HCT116 (cell line): Measurements from ENCODE around the gene MAP2K1. TPM values are rescaled to one million over a fixed set of nuclear protein-coding genes. Genes with fewer than 3 reads are reported as not detected.

Source experiments
- ATAC-seq: fragments of 200-7000 bp; cut with Tn5 transposase; 2 replicates; pipeline ENCODE4 v1.9.1; 2020; ENCODE audit warnings: mild to moderate bottlenecking, moderate library complexity
- BruUV-seq: library from RNA; stranded (reverse); fragments of 400-500 nt; replicated peaks from 2 replicates; lab custom pipeline; 2021; lab: Mats Ljungman, UMichigan
- CTCF ChIA-PET: fragments of 300-600 bp; sonication (Branson Sonifier 250); formaldehyde crosslinking; loops from one replicate; lab custom pipeline; 2021; ENCODE audit warnings: antibody characterized with exemption; lab: Charles Lee
- POLR2A ChIA-PET: fragments of 300-600, 350-600 bp; sonication (Branson Sonifier 250); formaldehyde crosslinking; loops from one replicate; lab custom pipeline; 2021; ENCODE audit warnings: antibody characterized with exemption; lab: Charles Lee
- RAD21 ChIA-PET, 2 experiments: fragments of 300-600 bp; sonication (Branson Sonifier 250); formaldehyde crosslinking; loops; one replicate each; lab custom pipeline; 2023; ENCODE audit warnings: low total read pairs in 2 of 2; ENCODE audit not compliant: uncharacterized antibody in 2 of 2, unreplicated experiment in 2 of 2, low non-redundant PET in 1 of 2; lab: Charles Lee
- DNase-seq: peaks from one replicate; pipeline ENCODE4 v3.0.0-alpha.2; 2010; ENCODE audit warnings: low read depth, low spot score
- H2AFZ ChIP-seq: fragments of 200-600 bp; shearing (Covaris generic), sonication (generic); 2 replicates; pipeline ENCODE4 v1.6.1; 2017; ENCODE audit warnings: low read depth, mixed run types, mixed read lengths, antibody characterized with exemption, low read length; ENCODE audit not compliant: poor library complexity, severe bottlenecking
- H3K27ac ChIP-seq: 2 replicates; pipeline ENCODE4 v1.5.1; 2012; ENCODE audit warnings: low read depth, low read length
- H3K27me3 ChIP-seq: fragments of 200-600 bp; sonication (generic); 2 replicates; pipeline ENCODE4 v1.6.1; 2016; ENCODE audit warnings: mixed run types, low read length, mixed read lengths; ENCODE audit not compliant: insufficient read depth
- H3K36me3 ChIP-seq, 2 experiments: fragments of 200-500 bp in 1 of 2; fragments of 200-600 bp in 1 of 2; sonication (Bioruptor generic) in 1 of 2; sonication (generic) in 1 of 2; 2 replicates each; pipeline versions ENCODE4 v1.5.1 to v1.6.1; 2014 to 2016; ENCODE audit warnings: low read length in 2 of 2, inconsistent platforms in 1 of 2, mixed read lengths in 1 of 2, mixed run types in 1 of 2; ENCODE audit not compliant: insufficient read depth in 2 of 2, control insufficient read depth in 1 of 2
- H3K4me1 ChIP-seq, 2 experiments: fragments of 200-600 bp in 1 of 2; sonication (generic) in 1 of 2; 2 replicates each; pipeline versions ENCODE4 v1.5.1 to v1.6.1; 2012 to 2017; ENCODE audit warnings: low read length in 2 of 2, inconsistent platforms in 1 of 2, mild to moderate bottlenecking in 1 of 2, mixed read lengths in 1 of 2, mixed run types in 1 of 2, moderate library complexity in 1 of 2; ENCODE audit not compliant: insufficient read depth in 2 of 2, control insufficient read depth in 1 of 2
- H3K4me2 ChIP-seq: fragments of 200-600 bp; sonication (generic); 2 replicates; pipeline ENCODE4 v1.6.1; 2017; ENCODE audit warnings: mixed run types, low read length, mixed read lengths
- H3K4me3 ChIP-seq, 2 experiments: fragments of 200-600 bp in 1 of 2; sonication (generic) in 1 of 2; replicated peaks in 1 of 2; 2 replicates each; pipeline ENCODE4 v1.5.1; 2011 to 2016; ENCODE audit warnings: low read length in 2 of 2, control low read depth in 1 of 2, low read depth in 1 of 2, mild to moderate bottlenecking in 1 of 2, mixed read lengths in 1 of 2, mixed run types in 1 of 2
- H3K79me2 ChIP-seq: fragments of 200-600 bp; sonication (generic); 2 replicates; pipeline ENCODE4 v1.6.1; 2017; ENCODE audit warnings: mild to moderate bottlenecking, mixed run types, low read length, moderate library complexity, mixed read lengths; ENCODE audit not compliant: insufficient read depth
- H3K9ac ChIP-seq: fragments of 200-600 bp; sonication (generic); 2 replicates; pipeline ENCODE4 v1.6.1; 2016; ENCODE audit warnings: low read length, mixed read lengths
- H3K9me2 ChIP-seq: fragments of 200-600 bp; sonication (generic), shearing (Covaris generic); 2 replicates; pipeline ENCODE4 v1.6.1; 2017; ENCODE audit warnings: mixed run types, mild to moderate bottlenecking, moderate library complexity; ENCODE audit not compliant: insufficient read depth
- H3K9me3 ChIP-seq, 2 experiments: fragments of 200-500 bp in 1 of 2; fragments of 200-600 bp in 1 of 2; sonication (Bioruptor generic) in 1 of 2; sonication (generic) in 1 of 2; 2 replicates each; pipeline ENCODE4 v1.6.1; 2014 to 2017; ENCODE audit warnings: low read length in 2 of 2, mixed read lengths in 2 of 2, inconsistent platforms in 1 of 2, low read depth in 1 of 2, mild to moderate bottlenecking in 1 of 2, mixed run types in 1 of 2, moderate library complexity in 1 of 2; ENCODE audit not compliant: control insufficient read depth in 1 of 2, insufficient read depth in 1 of 2
- H4K20me1 ChIP-seq: fragments of 200-600 bp; sonication (generic), shearing (Covaris generic); 2 replicates; pipeline ENCODE4 v1.6.1; 2017; ENCODE audit warnings: mixed run types, mild to moderate bottlenecking, moderate library complexity; ENCODE audit not compliant: insufficient read depth
- CEBPB ChIP-seq: IDR thresholded peaks from 2 replicates; pipeline ENCODE4 v1.6.1; 2012; ENCODE audit warnings: low read depth
- CTCF ChIP-seq, 3 experiments: fragments of 200-600 bp in 1 of 3; sonication (generic) in 1 of 3; IDR thresholded peaks in 2 of 3; conservative IDR thresholded peaks in 1 of 3; 2 replicates each; pipeline ENCODE4 v1.5.1; 2012 to 2017; ENCODE audit warnings: low read depth in 2 of 3, low read length in 2 of 3, antibody characterized with exemption in 1 of 3, borderline replicate concordance in 1 of 3, control low read depth in 1 of 3, mild to moderate bottlenecking in 1 of 3, mixed read lengths in 1 of 3, mixed run types in 1 of 3, moderate library complexity in 1 of 3; ENCODE audit not compliant: insufficient read depth in 1 of 3
- ELF1 ChIP-seq: IDR thresholded peaks from 2 replicates; pipeline ENCODE4 v1.6.1; 2012; ENCODE audit warnings: low read depth, borderline replicate concordance
- EZH2phosphoT487 ChIP-seq: fragments of 200-600 bp; IDR thresholded peaks from 2 replicates; pipeline ENCODE4 v1.6.1; 2018; ENCODE audit warnings: antibody characterized with exemption, borderline replicate concordance
- FOSL1 ChIP-seq: IDR thresholded peaks from 2 replicates; pipeline ENCODE4 v1.6.1; 2012; ENCODE audit warnings: low read depth
- JUND ChIP-seq: IDR thresholded peaks from 2 replicates; pipeline ENCODE4 v1.6.1; 2012
- MAX ChIP-seq: IDR thresholded peaks from 2 replicates; pipeline ENCODE4 v1.6.1; 2012
- POLR2A ChIP-seq: IDR thresholded peaks from 2 replicates; pipeline ENCODE4 v1.7.0; 2011; ENCODE audit warnings: borderline replicate concordance; ENCODE audit not compliant: insufficient read depth, insufficient read length; ENCODE audit errors: extremely low read depth
- POLR2AphosphoS5 ChIP-seq: IDR thresholded peaks from 2 replicates; pipeline ENCODE4 v1.6.1; 2011; ENCODE audit warnings: mild to moderate bottlenecking, low read depth, low read length, moderate library complexity
- RAD21 ChIP-seq: IDR thresholded peaks from 2 replicates; pipeline ENCODE4 v1.6.1; 2012; ENCODE audit warnings: low read depth, mild to moderate bottlenecking
- REST ChIP-seq: IDR thresholded peaks from 2 replicates; pipeline ENCODE4 v1.6.1; 2012; ENCODE audit warnings: low read depth
- SIN3A ChIP-seq: IDR thresholded peaks from 2 replicates; pipeline ENCODE4 v1.6.1; 2012; ENCODE audit warnings: low read depth
- YY1 ChIP-seq: IDR thresholded peaks from 2 replicates; pipeline ENCODE4 v1.6.1; 2011; ENCODE audit warnings: low read length, low read depth, moderate library complexity, mild to moderate bottlenecking; ENCODE audit not compliant: insufficient replicate concordance; ENCODE audit errors: extremely low read depth
- ZBTB33 ChIP-seq: IDR thresholded peaks from 2 replicates; pipeline ENCODE4 v1.6.1; 2011; ENCODE audit warnings: mild to moderate bottlenecking, low read length, moderate library complexity; ENCODE audit not compliant: insufficient replicate concordance; ENCODE audit errors: extremely low read depth
- ZFX ChIP-seq: fragments of 450-650 bp; IDR thresholded peaks from 2 replicates; pipeline ENCODE4 v1.6.1; 2017
- intact Hi-C: fragments of 100-400 bp; cut with micrococcal nuclease; formaldehyde crosslinking; loops from 2 replicates; pipeline ENCODE4 v1.10.0; 2022
- total RNA-seq: library from RNA; stranded (reverse); gene quantifications from one replicate; pipeline ENCODE4 v1.2.1, GENCODE V29; 2021; ENCODE audit not compliant: unreplicated experiment

MAP2K1 gene
- total RNA-seq, 1 experiment from 2014 or later = 52.3 TPM

- intact Hi-C loops = no loop called here
- RAD21 ChIA-PET = no interaction called here
Measured at GRCh38 chr15:66535056-66535455, 148.3 kb downstream of the MAP2K1 start.

More at GRCh38 chr15:66535056-66535455, 148.3 kb downstream of the MAP2K1 start:
- H3K9me3 ChIP-seq = no peaks in the 10 kb centered on the region
- H4K20me1 ChIP-seq = no peaks in the 10 kb centered on the region
- H3K9ac ChIP-seq = no peak overlapping the region
- POLR2A ChIA-PET = no interaction called here
- no TSS peak for BruUV-seq
- no peak overlapping the region for H3K4me2 ChIP-seq
- TF ChIP-seq EZH2phosphoT487 (no peak), POLR2A (no peak), RAD21 (no peak), ZBTB33 (no peak), CTCF (IDR thresholded peaks at IDR 0.05 in 2 of 3, conservative IDR thresholded peaks at IDR 0.05 in 1 of 3; ENCODE audit: borderline replicate concordance in 1 of 3, insufficient read depth in 1 of 3, low read depth in 2 of 3, low read length in 2 of 3) (no peak), YY1 (no peak), ELF1 (no peak), FOSL1 (no peak), POLR2AphosphoS5 (no peak), MAX (no peak), CEBPB (no peak), REST (no peak), JUND (no peak), ZFX (no peak), SIN3A (no peak)
- TF ChIP-seq, all 23 proteins: peak for 0
- Histone ChIP-seq H3K27ac (no peak overlapping the region), H3K4me1 (no peaks in the 10 kb centered on the region), H3K79me2 (no peaks in the 10 kb centered on the region), H3K9me2 (no peaks in the 10 kb centered on the region), H2AFZ (no peak overlapping the region), H3K27me3 (no peaks in the 10 kb centered on the region), H3K4me3 (no peak overlapping the region), H3K36me3 (peaks cover 22 to 27% of the 10 kb centered on the region in 2 experiments)
- CTCF ChIA-PET = no interaction called here
- ATAC-seq (no peak), DNase-seq (no peak)
